HUDEP-2 (cell line): ENCODE data around the gene GMNC.

Experiments
- DNase-seq, 76 experiments: peaks; one replicate each; lab custom pipeline; 2025; ENCODE audit not compliant: unreplicated experiment in 76 of 76; lab: John Stamatoyannopoulos, UW

GMNC gene

DNA sequence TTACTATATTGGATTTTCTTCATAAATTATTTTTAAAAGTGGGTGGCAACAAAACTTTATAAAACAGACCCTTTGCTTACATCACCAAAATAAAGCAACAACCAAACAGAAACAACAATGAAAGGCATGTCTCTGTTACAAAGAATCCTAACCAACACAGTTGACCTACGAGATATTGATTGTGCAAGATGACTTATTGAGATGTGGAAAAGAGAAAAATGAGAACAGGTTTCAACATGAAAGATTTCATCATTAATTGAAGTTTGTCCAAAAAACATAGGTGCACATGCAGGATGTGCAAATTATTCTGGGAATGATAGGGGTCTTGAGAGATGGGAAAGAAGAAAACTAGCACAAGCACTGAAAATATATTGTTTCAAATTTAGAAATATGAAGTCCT, 9.0 kb downstream of the GMNC start:
- no peak for DNase-seq

DNA sequence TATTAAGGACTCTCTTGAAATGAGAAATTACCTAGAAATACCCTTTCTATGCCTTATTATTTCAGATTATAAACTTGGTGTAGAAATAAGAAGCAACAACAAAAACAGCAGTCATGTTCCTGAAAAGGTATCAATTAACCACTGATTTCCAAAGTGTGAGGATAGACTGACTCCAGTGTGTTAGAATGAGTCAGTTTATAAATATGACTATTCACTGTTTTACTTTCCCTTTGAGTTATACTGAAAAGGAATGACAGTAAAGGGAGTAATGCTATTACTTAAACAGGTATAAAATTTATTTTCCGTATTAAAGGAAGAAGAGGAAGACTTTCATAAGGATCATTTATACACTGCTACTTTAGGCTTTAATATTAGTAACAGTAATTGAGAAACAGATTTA, 12.9 kb downstream of the GMNC start:
- no peak for DNase-seq

DNA sequence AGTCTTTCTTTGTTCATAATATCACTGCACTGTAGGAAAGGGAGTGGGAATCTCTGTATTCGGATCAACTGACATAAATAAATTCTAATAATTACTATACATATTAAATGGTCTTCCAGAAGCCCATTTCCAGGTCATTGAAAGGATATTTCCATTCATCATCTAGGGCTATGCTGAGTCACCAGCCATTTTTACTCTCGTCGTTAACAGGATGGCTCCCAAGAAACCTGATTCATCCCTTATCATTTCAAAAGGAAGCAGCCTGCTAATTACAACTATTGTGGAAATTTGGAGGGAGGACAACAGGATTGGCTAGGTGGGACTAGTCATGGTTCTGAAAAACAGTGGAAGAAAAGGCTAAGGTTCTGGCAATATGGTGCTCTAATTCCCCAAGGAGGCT, 13.6 kb downstream of the GMNC start:
- no peak for DNase-seq

DNA sequence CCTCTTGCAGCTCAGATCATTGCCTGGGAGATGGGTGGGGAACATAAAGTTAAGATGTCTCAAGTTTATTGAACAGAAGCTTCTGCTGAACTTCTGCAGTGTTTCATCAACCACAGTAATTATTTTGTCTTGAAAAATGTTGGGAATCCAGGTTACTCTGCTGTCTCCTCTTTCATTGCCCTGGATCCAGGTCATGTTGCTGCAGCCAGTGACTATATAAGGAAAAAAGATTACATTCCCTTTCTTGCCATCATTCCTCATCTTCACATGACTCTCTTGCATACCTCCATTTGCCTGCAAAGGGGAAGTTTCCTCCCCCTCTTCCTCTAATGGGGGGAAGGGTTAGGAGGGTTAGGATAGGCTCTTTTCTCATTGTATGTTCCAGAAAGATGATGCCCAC, 15.1 kb downstream of the GMNC start:
- DNase-seq = no peak

DNA sequence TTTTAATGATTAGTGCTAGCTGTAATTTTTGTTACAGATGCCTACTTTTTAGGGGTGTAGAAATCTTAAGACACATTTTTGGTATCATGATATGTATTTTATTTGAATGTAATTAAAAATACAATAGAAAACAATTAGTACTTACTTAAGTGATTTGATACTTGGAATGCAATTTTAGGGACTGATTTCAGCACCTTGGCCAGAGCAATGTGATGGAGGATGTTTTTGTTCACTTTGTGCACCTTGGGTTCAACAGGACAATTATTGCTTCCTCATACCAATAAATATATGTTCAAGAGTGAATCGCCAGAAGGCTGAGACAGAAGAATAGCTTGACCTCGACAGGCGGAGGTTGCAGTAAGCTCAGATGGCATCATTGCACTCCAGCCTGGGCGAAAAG, 22.3 kb downstream of the GMNC start:
- DNase-seq = no peak

DNA sequence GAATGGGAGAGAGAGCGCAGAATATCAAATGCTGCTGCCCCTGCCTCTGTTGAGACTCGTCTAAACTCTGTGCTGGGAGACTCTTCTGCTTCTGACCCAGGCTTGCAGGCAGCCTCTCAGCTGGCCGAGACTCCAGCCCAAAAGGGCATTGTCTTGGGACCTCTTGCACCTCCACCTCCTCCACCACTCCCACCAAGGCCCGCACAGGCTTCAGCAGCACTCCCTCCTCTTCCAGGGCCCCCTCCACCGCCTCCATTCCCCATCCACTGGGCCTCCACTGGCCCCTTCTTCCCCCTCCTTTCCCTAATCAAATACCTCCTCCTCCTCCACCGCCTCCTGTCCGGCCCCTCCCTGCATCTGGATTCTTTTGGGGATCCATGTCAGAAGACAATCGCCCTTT, 31.3 kb downstream of the GMNC start:
- DNase-seq = no peak

DNA sequence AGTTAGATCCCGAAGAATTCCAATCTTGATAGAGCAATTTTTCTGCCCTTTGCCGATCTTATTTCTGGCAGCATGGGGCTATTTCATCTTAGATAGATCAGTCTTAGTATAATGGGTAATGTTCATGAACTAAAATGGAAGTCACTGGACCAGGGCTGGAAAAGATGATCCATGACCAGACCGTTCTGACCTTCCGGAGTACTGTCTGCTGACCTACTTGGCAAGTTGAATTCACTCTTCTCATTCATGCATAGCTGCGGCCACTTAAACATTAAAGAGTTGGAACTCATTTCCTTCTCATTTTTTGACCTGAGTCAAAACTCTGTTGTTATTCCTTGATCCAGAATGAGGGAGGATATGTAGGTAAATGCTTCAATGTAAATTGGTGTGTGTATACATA, 32.5 kb downstream of the GMNC start:
- DNase-seq = no peak

DNA sequence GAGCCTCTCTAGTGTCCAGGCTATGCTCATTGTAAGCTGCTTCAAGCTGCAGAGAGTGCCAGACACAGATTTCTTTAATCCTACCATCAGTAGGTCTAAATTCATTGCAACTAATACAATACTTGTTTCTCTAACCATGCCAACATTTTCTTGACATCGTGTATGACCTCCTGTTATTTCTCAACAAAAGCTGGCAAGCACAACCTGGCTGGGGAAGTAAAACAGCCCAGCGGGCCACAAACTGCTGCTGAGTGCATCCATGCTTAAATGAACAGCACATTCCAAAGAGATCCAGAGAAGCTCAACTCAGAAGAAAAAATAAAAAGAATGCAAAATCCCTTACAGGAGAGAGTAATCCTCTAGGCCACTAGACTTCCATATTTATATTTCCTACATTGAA, 36.5 kb downstream of the GMNC start:
- no peak for DNase-seq

DNA sequence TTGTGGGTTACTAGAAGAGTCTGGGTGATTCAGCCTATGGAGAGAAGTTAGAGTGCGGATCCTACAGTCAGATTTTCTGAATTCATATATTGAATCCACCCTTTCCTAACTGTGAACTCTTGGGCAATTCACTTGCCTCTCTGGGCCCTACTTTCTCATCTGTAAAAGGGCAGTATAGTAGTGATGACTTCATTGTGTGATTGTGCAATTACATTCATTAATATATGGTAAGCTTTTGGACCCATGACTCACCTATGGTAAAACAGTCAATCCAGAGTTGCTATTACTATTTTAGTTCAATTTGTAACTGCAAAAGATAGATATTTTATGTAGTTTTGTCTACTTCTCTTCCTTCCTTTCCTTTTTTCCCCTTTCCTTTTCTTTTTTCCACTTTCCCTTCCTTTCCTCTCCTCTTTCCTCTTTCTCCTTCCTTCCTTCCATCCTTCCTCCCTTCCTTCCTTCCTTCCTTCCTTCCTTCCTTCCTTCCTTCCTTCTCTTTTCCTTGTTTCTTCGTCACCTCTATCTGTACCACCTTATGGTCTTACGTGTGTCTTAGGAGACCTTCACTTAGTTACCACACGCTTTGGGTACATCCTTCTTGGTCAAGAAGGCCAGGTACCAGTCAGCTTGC, 37.0 kb downstream of the GMNC start:
- no peak for DNase-seq

DNA sequence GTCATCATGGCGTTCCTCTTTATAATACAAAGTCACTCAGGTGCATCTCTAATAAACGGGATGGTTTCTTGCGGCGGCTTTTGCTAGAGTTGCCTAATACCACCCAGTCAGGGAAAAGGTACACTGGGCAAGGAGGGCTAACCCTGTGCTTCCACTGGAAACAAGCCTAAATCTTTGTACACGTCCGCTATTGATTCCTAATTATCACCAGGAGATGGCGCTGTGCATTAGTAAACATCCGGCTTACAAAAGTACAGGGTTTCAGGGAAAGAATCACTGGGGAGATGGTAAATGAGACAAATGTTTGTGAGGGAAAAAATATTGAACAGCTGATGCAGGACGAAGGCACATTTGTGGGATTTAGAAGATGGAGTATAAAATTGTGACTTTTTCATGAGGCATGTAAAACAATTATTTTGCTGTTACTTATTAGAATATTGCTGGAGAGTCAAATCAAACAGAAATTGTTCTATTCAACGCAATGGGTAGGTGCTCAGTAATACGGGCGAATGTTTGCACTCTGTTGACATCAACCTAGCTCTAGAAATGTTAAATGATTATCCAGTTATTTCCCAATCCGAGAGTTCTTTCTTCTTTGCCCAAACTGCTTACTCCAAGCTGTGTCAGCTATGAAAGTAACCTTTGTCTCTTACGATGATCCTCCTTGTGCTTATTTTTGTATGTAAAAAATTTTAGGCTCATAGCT, 50.6 kb downstream of the GMNC start:
- peak in 7 of 76 experiments; percentile 9 to 44 (median 20) for DNase-seq

DNA sequence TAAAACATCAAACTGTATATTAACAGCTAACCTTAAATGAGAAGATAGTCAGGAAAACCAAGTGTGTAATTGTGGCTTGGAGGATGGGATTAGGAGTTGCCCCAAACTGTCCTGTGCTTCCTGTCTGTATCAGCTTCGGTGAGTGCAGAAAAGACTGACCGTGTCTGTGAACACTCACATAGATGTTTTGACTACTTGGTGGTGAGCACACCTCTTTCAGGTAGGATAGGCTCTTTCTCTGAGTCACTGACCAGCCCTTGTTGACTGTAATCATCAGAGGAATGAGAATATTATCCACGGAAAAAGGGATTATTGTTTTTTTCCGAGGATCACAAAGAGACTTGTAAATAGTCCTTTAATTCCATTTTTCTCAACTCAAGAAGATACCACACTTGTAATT, 51.5 kb downstream of the GMNC start:
- no peak for DNase-seq

DNA sequence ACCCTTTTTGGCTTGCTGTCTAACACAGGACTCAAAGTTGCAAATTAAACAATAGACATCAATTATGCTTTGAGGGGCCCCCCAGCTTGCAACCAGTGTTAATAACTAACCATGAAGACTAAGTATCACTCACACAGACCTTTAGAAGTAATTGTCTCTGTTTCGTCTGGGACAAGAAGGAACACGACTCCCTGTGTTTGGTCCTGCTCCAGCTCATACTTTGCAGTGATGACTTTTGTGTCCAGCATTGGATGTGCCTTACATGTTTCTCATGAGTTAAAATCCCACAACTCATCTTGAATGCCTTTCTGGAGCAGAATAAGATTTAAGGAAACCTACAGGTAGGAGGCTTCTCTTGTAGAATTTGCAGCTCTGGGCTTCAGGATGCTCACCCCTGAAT, 53.1 kb downstream of the GMNC start:
- DNase-seq = no peak

DNA sequence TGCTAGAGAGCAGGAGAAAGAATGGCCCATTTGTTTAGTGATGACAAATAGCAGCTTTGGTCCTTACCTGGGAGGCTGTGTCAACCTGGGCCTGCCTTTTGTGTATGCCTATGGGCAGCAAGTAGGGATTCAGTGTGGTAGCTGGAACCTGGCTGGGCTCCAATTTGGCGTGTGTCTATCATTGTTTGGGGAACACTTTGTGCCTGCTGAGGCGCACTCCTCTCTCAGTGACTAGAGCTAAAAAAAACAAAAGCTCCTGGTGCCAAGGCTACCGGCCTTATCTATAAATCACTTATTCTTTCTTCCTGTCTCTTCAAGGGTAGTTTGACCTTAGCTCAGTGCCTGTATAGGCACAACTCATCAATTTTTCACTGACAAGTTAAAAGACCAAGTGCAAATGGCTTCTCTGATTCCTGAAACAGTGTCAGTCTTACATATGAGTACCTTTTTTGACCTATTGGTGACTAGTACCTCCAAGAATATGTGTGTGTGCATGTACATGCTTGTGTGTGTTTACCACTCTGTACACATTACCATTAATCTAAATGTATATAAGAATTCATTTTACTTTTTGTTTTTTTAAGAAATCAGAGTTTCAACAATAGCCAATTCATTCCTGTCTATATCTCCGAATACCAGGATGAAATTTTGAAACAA, 54.6 kb downstream of the GMNC start:
- DNase-seq = peak in 5 of 76 experiments; percentile 2 to 36 (median 15)
